Parathyroid adenoma (tissue), 2 donors: ENCODE data around the gene RNASE12.

Experiments
- H2AFZ ChIP-seq: fragments of 300-600 bp; sonication (generic); one replicate; pipeline ENCODE4 v1.7.0; 2017; ENCODE audit warnings: antibody characterized with exemption, mild to moderate bottlenecking
- H3K27ac ChIP-seq: fragments of 300-600 bp; sonication (generic); one replicate; pipeline ENCODE4 v1.7.0; 2017
- H3K27me3 ChIP-seq: fragments of 300-600 bp; sonication (generic); one replicate; pipeline ENCODE4 v1.7.0; 2017; ENCODE audit warnings: low read length; ENCODE audit not compliant: control insufficient read depth, insufficient read depth
- H3K36me3 ChIP-seq: fragments of 300-600 bp; sonication (generic); one replicate; pipeline ENCODE4 v1.7.0; 2017; ENCODE audit warnings: low read length; ENCODE audit not compliant: control insufficient read depth, insufficient read depth
- H3K4me1 ChIP-seq: fragments of 300-600 bp; sonication (generic); one replicate; pipeline ENCODE4 v1.7.0; 2017; ENCODE audit warnings: control low read depth
- H3K4me2 ChIP-seq: fragments of 300-600 bp; sonication (generic); one replicate; pipeline ENCODE4 v1.7.0; 2017; ENCODE audit warnings: low read length
- H3K4me3 ChIP-seq: fragments of 300-600 bp; sonication (generic); one replicate; pipeline ENCODE4 v1.7.0; 2017; ENCODE audit warnings: low read depth, low read length
- H3K79me2 ChIP-seq: fragments of 300-600 bp; sonication (generic); one replicate; pipeline ENCODE4 v1.7.0; 2017; ENCODE audit warnings: control low read depth
- H3K9ac ChIP-seq: fragments of 300-600 bp; sonication (generic); one replicate; pipeline ENCODE4 v1.7.0; 2017; ENCODE audit warnings: mild to moderate bottlenecking
- H3K9me3 ChIP-seq: fragments of 300-600 bp; sonication (generic); one replicate; pipeline ENCODE4 v1.7.0; 2017; ENCODE audit warnings: low read length; ENCODE audit not compliant: control insufficient read depth
- TF ChIP-seq, protein P1 (sequence below): fragments of 300-600 bp; sonication (generic); IDR thresholded peaks from one replicate; pipeline ENCODE4 v1.7.0; 2017; ENCODE audit warnings: antibody characterized with exemption, mild to moderate bottlenecking
- donor health status: primary hyperparathyroidism.

RNASE12 gene

DNA sequence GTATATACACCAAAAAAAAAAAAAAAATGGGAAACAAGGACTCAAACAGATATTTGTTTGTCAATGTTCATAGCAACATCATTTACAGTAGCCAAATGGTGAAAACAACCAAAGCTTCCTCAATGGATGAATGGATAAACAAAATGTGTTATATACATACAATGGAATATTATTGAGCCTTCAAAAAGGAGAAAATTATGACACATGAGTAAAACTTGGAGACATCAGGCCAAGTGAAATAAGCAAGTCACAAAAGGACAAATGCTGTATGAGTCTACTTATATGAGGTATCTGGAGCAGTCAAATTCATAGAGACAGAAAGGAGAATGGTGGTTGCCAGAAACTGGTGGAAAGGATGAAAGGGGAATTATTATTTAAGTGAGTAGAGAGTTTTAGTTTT, 38.2 kb downstream of the RNASE12 start:
- Histone ChIP-seq H3K27me3 (no peaks in the 10 kb centered on the region), H2AFZ (no peak overlapping the region), H3K9me3 (no peaks in the 10 kb centered on the region), H3K4me3 (no peak overlapping the region), H3K79me2 (no peaks in the 10 kb centered on the region), H3K27ac (no peak overlapping the region), H3K4me2 (no peak overlapping the region), H3K9ac (no peak overlapping the region), H3K4me1 (peaks cover 5% of the 10 kb centered on the region), H3K36me3 (no peaks in the 10 kb centered on the region)
- TF ChIP-seq, protein P1, sequence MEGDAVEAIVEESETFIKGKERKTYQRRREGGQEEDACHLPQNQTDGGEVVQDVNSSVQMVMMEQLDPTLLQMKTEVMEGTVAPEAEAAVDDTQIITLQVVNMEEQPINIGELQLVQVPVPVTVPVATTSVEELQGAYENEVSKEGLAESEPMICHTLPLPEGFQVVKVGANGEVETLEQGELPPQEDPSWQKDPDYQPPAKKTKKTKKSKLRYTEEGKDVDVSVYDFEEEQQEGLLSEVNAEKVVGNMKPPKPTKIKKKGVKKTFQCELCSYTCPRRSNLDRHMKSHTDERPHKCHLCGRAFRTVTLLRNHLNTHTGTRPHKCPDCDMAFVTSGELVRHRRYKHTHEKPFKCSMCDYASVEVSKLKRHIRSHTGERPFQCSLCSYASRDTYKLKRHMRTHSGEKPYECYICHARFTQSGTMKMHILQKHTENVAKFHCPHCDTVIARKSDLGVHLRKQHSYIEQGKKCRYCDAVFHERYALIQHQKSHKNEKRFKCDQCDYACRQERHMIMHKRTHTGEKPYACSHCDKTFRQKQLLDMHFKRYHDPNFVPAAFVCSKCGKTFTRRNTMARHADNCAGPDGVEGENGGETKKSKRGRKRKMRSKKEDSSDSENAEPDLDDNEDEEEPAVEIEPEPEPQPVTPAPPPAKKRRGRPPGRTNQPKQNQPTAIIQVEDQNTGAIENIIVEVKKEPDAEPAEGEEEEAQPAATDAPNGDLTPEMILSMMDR, result no peak

DNA sequence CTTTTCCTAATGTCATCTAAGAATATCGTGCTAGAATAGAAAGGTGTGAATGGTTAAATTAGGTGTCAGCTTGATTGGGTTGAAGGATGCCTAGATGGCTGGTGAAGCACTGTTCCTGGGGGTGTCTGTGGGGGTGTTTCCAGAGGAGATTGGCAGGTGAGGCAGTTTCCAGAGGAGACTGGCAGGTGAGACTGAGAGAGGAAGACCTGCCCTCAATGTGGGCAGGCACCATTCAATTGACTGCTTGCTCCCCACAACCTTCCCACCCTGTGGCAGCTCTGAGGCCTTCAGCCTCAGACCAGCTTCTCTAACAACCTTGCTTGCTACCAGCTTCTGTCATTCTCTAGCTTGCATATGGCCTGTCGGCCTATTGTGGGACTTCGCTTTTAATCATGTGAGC, 39.6 kb downstream of the RNASE12 start:
- Histone ChIP-seq H2AFZ (no peak overlapping the region), H3K27ac (no peak overlapping the region), H3K4me1 (peaks cover 16% of the 10 kb centered on the region), H3K9me3 (no peaks in the 10 kb centered on the region), H3K9ac (no peak overlapping the region), H3K79me2 (no peaks in the 10 kb centered on the region), H3K36me3 (no peaks in the 10 kb centered on the region), H3K4me3 (no peak overlapping the region), H3K27me3 (no peaks in the 10 kb centered on the region), H3K4me2 (no peak overlapping the region)
- TF ChIP-seq, protein P1, result no peak

DNA sequence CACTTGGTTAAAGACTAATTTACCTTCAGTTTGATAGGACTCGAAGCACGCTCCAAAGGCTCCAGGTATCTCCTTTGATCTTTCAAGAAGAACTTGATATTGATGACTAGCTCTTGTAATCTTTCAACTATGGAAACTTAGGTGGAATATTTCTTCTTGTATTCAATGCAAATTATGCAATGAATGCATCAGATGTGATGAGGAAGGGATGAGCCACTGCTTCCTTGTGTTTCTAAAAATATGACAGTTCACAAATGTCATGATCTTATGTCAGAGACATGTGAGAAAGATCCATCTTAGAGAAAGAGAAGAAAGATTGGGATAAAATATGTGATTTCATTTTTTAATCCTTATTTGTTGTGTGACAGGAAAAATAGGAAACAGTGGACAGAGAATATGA, 40.2 kb downstream of the RNASE12 start:
- Histone ChIP-seq H3K27me3 (no peaks in the 10 kb centered on the region), H3K9ac (no peak overlapping the region), H3K27ac (no peak overlapping the region), H3K4me2 (no peak overlapping the region), H3K9me3 (no peaks in the 10 kb centered on the region), H3K4me3 (no peak overlapping the region), H2AFZ (peak overlapping the region; percentile 18), H3K4me1 (peaks cover 17% of the 10 kb centered on the region), H3K36me3 (no peaks in the 10 kb centered on the region), H3K79me2 (no peaks in the 10 kb centered on the region)
- TF ChIP-seq, protein P1, result no peak

DNA sequence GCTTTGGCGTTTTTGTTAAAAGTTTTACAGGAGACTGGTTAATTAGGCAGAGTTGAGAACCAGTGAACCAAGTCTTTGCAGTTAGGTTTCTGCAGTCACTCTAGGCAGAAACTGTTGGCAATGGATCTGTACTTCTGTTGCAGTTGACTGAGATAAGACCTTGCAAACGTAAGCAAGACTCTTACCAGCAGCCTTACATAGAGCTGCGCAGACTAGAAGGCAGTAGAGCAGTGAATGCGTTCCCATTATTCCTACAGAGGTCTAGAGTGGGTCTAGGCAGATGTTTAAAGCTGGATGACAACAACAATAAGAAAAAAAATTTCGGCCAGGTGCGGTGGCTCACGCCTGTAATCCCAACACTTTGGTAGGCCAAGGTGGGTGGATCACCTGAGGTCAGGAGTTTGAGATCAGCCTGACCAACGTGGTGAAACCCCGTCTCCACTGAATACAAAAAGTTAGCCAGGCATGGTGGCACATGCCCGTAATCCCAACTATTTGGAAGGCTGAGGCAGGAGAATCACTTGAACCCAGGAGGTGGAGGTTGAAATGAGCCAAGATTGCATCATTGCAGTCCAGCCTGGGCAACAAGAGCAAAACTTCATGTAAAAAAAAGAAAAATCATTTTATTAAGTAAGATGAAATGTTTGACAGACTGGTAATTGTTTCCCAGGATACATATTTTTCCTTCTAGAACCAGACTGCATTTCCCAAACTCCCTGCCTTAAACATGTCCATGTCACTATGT, 42.6 kb downstream of the RNASE12 start:
- peak overlapping the region; percentile 2 for H2AFZ ChIP-seq
- TF ChIP-seq, protein P1, result no peak
- H3K4me2 ChIP-seq, result peak overlapping the region; percentile 5
- H3K9ac ChIP-seq, result no peak overlapping the region
- peak overlapping the region; percentile 53 for H3K27ac ChIP-seq
- H3K9me3 ChIP-seq, result no peaks in the 10 kb centered on the region
- H3K4me3 ChIP-seq, result no peak overlapping the region
- no peaks in the 10 kb centered on the region for H3K36me3 ChIP-seq
- H3K4me1 ChIP-seq, result peaks cover 17% of the 10 kb centered on the region
- H3K27me3 ChIP-seq, result no peaks in the 10 kb centered on the region
- no peaks in the 10 kb centered on the region for H3K79me2 ChIP-seq

DNA sequence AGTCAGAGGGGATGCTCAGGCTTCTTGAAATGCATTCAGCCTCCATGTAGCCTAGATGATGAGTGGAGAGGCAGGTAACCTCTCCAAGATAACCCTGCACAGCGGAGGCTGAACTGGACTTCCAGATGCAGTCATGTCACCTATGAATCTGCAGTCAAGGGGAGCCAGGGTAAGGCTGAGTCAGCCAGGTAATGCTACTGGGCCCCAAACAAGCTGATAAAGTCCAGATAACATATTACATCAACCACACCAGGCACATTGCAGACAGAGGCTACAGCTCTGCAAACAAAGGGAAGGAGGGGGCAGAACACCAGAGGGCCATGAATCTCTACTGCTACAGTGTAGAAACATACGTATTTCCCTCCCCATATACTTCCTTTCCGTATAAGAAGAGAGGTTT, 44.3 kb downstream of the RNASE12 start:
- Histone ChIP-seq H3K27me3 (no peaks in the 10 kb centered on the region), H3K9me3 (no peaks in the 10 kb centered on the region), H3K36me3 (no peaks in the 10 kb centered on the region), H2AFZ (peak overlapping the region; percentile 40), H3K9ac (no peak overlapping the region), H3K27ac (peak overlapping the region; percentile 53), H3K4me1 (peaks cover 17% of the 10 kb centered on the region), H3K4me2 (peak overlapping the region; percentile 9), H3K4me3 (no peak overlapping the region), H3K79me2 (no peaks in the 10 kb centered on the region)
- TF ChIP-seq, protein P1, result no peak
